MM.1S (cell line): ENCODE measurements around the gene ERCC6L2.

Source experiments
- DNase-seq: peaks from one replicate; pipeline ENCODE4 v3.0.0-alpha.2; 2015
- H2AFZ ChIP-seq: fragments of 300-600 bp; sonication (generic); 2 replicates; pipeline ENCODE4 v1.6.0; 2016; ENCODE audit warnings: antibody characterized with exemption, low read length
- H3F3A ChIP-seq: fragments of 300-600 bp; sonication (generic); 2 replicates; pipeline ENCODE4 v1.6.1; 2016; ENCODE audit warnings: mild to moderate bottlenecking, antibody characterized with exemption, low read length, moderate library complexity, mixed read lengths; ENCODE audit not compliant: insufficient read depth
- H3K27ac ChIP-seq: fragments of 300-600 bp; sonication (generic); 2 replicates; pipeline ENCODE4 v1.5.1; 2016; ENCODE audit warnings: mild to moderate bottlenecking, low read length
- H3K27me3 ChIP-seq: fragments of 300-600 bp; sonication (generic); replicated peaks from 2 replicates; pipeline ENCODE4 v1.6.0; 2016; ENCODE audit warnings: low read length; ENCODE audit not compliant: insufficient read depth
- H3K36me3 ChIP-seq: fragments of 300-600 bp; sonication (generic); replicated peaks from 2 replicates; pipeline ENCODE4 v1.6.1; 2016; ENCODE audit warnings: mild to moderate bottlenecking, low read length, mixed read lengths; ENCODE audit not compliant: insufficient read depth
- H3K4me1 ChIP-seq: fragments of 300-600 bp; sonication (generic); 2 replicates; pipeline ENCODE4 v1.6.1; 2016; ENCODE audit warnings: low read length, mixed read lengths
- H3K4me2 ChIP-seq: fragments of 300-600 bp; sonication (generic); 2 replicates; pipeline ENCODE4 v1.6.0; 2016; ENCODE audit warnings: low read depth, low read length
- H3K4me3 ChIP-seq: fragments of 300-600 bp; sonication (generic); 2 replicates; pipeline ENCODE4 v1.5.1; 2016; ENCODE audit warnings: low read length, mixed read lengths
- H3K79me2 ChIP-seq: fragments of 300-600 bp; sonication (generic); 2 replicates; pipeline ENCODE4 v1.6.1; 2016; ENCODE audit warnings: mixed run types, low read length, mixed read lengths
- H3K9ac ChIP-seq: fragments of 300-600 bp; sonication (generic); 2 replicates; pipeline ENCODE4 v1.6.1; 2016; ENCODE audit warnings: low read length, mixed read lengths
- H3K9me2 ChIP-seq: fragments of 300-600 bp; sonication (generic); replicated peaks from 2 replicates; pipeline ENCODE4 v1.6.1; 2016; ENCODE audit warnings: mild to moderate bottlenecking, low read length, mixed read lengths; ENCODE audit not compliant: insufficient read depth
- H3K9me3 ChIP-seq: fragments of 300-600 bp; sonication (generic); replicated peaks from 2 replicates; pipeline ENCODE4 v1.6.1; 2016; ENCODE audit warnings: mild to moderate bottlenecking, low read length, mixed read lengths; ENCODE audit not compliant: insufficient read depth
- H4K20me1 ChIP-seq: fragments of 300-600 bp; sonication (generic); 2 replicates; pipeline ENCODE4 v1.6.1; 2016; ENCODE audit warnings: mild to moderate bottlenecking, low read length, moderate library complexity, mixed read lengths; ENCODE audit not compliant: insufficient read depth
- CTCF ChIP-seq: fragments of 300-600 bp; sonication (generic); IDR thresholded peaks from 2 replicates; pipeline ENCODE4 v1.5.1; 2016; ENCODE audit warnings: antibody characterized with exemption, low read length, mixed read lengths
- EZH2 ChIP-seq: fragments of 300-600 bp; sonication (generic); optimal IDR thresholded peaks from 2 replicates; pipeline ENCODE3; 2017; ENCODE audit warnings: low read depth, mild to moderate bottlenecking, antibody characterized with exemption, low read length, mixed read lengths
- EZH2phosphoT487 ChIP-seq: fragments of 300-600 bp; sonication (generic); IDR thresholded peaks from 2 replicates; pipeline ENCODE4 v1.6.1; 2018; ENCODE audit warnings: antibody characterized with exemption, low read length

Gene ERCC6L2

DNA sequence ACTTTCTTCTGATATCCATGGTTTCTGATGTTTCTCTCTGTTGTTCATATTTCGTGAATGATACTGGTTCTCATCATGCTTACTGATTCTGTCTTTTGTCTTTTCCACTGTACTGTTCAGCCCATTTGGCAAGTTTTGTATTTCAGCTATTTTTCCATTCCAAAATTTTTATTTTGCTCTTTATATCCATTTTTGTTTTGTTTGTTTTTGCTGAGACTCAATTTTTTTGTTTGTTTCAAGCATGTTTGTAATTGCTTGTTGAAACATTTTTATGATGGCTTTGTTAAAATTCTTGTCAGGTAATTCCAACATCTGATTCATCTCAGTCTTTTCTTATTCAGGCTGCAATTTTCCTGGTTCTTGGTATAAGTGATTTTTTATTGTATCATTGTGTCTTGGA lies 64.0 kb downstream of the ERCC6L2 start:
- Histone ChIP-seq H3K9me2 (no peaks in the 10 kb centered on the region), H4K20me1 (no peaks in the 10 kb centered on the region), H3K9ac (no peak overlapping the region), H3K36me3 (no peaks in the 10 kb centered on the region), H3K79me2 (no peaks in the 10 kb centered on the region), H2AFZ (no peak overlapping the region), H3K27me3 (no peaks in the 10 kb centered on the region), H3K4me2 (no peak overlapping the region), H3K4me3 (no peak overlapping the region), H3K4me1 (no peaks in the 10 kb centered on the region), H3K9me3 (no peaks in the 10 kb centered on the region), H3K27ac (no peak overlapping the region), H3F3A (no peaks in the 10 kb centered on the region)
- DNase-seq = no peak
- TF ChIP-seq EZH2phosphoT487 = no peak
- TF ChIP-seq CTCF = no peak
- no peak for TF ChIP-seq EZH2

DNA sequence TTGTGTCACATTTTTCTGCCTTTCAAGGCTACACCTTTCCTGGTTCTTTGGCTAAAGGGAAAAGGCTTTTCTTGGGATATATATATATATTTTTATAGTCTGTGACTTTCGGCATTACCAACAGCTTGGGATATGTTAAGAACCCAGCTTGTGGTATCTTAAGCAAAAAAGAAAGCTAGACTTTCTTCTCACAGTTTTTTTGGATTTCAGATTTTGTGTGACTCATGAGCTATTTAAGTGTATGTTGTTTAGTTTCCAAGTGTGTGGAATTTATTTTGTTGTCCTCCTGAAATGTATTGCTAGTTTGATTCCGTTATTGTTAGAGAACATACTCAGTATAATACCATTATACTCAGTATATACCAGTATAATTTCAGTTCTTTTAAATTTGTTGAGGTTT lies 64.8 kb downstream of the ERCC6L2 start:
- no peak overlapping the region for H3K9ac ChIP-seq
- H3K79me2 ChIP-seq = no peaks in the 10 kb centered on the region
- DNase-seq = no peak
- H3K27me3 ChIP-seq = no peaks in the 10 kb centered on the region
- no peak overlapping the region for H3K27ac ChIP-seq
- H2AFZ ChIP-seq = no peak overlapping the region
- H3K36me3 ChIP-seq = no peaks in the 10 kb centered on the region
- no peaks in the 10 kb centered on the region for H3K9me3 ChIP-seq
- TF ChIP-seq EZH2 = no peak
- no peak for TF ChIP-seq EZH2phosphoT487
- no peak for TF ChIP-seq CTCF
- no peaks in the 10 kb centered on the region for H3F3A ChIP-seq
- no peaks in the 10 kb centered on the region for H3K9me2 ChIP-seq
- H4K20me1 ChIP-seq = no peaks in the 10 kb centered on the region
- H3K4me3 ChIP-seq = no peak overlapping the region
- no peak overlapping the region for H3K4me2 ChIP-seq
- H3K4me1 ChIP-seq = no peaks in the 10 kb centered on the region

GRCh38 chr9:95942016-95942415 lies 66.5 kb downstream of the ERCC6L2 start:
- Histone ChIP-seq H3K9me2 (no peaks in the 10 kb centered on the region), H4K20me1 (no peaks in the 10 kb centered on the region), H3K4me1 (no peaks in the 10 kb centered on the region), H3K9me3 (no peaks in the 10 kb centered on the region), H3K36me3 (no peaks in the 10 kb centered on the region), H3K79me2 (no peaks in the 10 kb centered on the region), H2AFZ (no peak overlapping the region), H3F3A (no peaks in the 10 kb centered on the region), H3K27me3 (no peaks in the 10 kb centered on the region), H3K4me3 (no peak overlapping the region), H3K4me2 (no peak overlapping the region), H3K27ac (no peak overlapping the region), H3K9ac (no peak overlapping the region)
- no peak for DNase-seq
- TF ChIP-seq CTCF = no peak
- no peak for TF ChIP-seq EZH2
- TF ChIP-seq EZH2phosphoT487 = no peak

DNA sequence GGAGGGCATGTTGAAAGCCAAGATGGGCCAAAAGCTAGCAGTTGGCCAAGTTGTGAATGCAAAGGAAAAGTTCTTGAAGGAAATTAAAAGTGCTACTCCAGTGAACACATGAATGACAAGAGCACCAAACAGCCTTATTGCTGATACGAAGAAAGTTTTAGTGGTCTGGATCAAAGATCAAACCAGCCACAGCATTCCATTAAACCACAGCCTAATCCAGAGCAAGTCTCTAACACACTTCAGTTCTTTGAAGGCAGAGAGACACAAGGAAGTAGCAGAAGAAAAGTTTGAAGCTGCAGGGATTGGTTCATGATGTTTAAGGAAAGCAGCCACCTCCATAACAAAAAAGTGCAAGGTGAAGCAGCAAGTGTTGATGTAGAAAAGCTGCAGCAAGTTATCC lies 71.6 kb downstream of the ERCC6L2 start:
- no peak overlapping the region for H3K4me3 ChIP-seq

More for the DNA sequence above, 71.6 kb downstream of the ERCC6L2 start:
- Histone ChIP-seq H2AFZ (no peak overlapping the region), H3K79me2 (no peaks in the 10 kb centered on the region), H3K36me3 (no peaks in the 10 kb centered on the region), H3K4me1 (no peaks in the 10 kb centered on the region), H3K9me3 (no peaks in the 10 kb centered on the region), H3F3A (no peaks in the 10 kb centered on the region), H3K27ac (no peak overlapping the region), H3K9me2 (no peaks in the 10 kb centered on the region), H4K20me1 (no peaks in the 10 kb centered on the region), H3K4me2 (no peak overlapping the region), H3K9ac (no peak overlapping the region), H3K27me3 (no peaks in the 10 kb centered on the region)
- TF ChIP-seq EZH2phosphoT487 (no peak), EZH2 (no peak), CTCF (no peak)
- no peak for DNase-seq
